HepG2 (cell line): Measurements from ENCODE around the gene RING1. TPM values are rescaled to one million over a fixed set of nuclear protein-coding genes. Genes with fewer than 3 reads are reported as not detected.

ENCODE experiments used
- IRX3 ChIP-seq: sonication (generic); formaldehyde crosslinking; IDR thresholded peaks from 2 replicates; pipeline ENCODE4 v1.8.1; 2023; ENCODE audit warnings: mild to moderate bottlenecking, low read depth, missing genetic modification reagents, borderline replicate concordance
- MED8 ChIP-seq: sonication (generic); formaldehyde crosslinking; IDR thresholded peaks from 2 replicates; pipeline ENCODE4 v1.8.1; 2023; ENCODE audit warnings: mild to moderate bottlenecking, missing genetic modification reagents; ENCODE audit not compliant: insufficient replicate concordance
- MYPOP ChIP-seq: sonication (generic); formaldehyde crosslinking; IDR thresholded peaks from 2 replicates; pipeline ENCODE4 v1.8.1; 2023; ENCODE audit warnings: mild to moderate bottlenecking, moderate library complexity, missing genetic modification reagents
- NFYC ChIP-seq: IDR thresholded peaks from 2 replicates; pipeline ENCODE4 v1.6.1; 2016; ENCODE audit warnings: missing genetic modification reagents, missing compliant biosample characterization
- PAXIP1 ChIP-seq: sonication (generic); formaldehyde crosslinking; conservative IDR thresholded peaks from 2 replicates; pipeline ENCODE4 v1.4.0; 2020; ENCODE audit warnings: mild to moderate bottlenecking, missing genetic modification reagents, moderate library complexity
- PRDM15 ChIP-seq: sonication (generic); formaldehyde crosslinking; IDR thresholded peaks from 2 replicates; pipeline ENCODE4 v1.4.0; 2020; ENCODE audit warnings: missing genetic modification reagents
- RBM22 ChIP-seq: fragments of 200-400 bp; formaldehyde crosslinking; optimal IDR thresholded peaks from 2 replicates; pipeline ENCODE3; 2017; ENCODE audit warnings: mild to moderate bottlenecking, low read length, moderate library complexity
- REL ChIP-seq: sonication (generic); formaldehyde crosslinking; conservative IDR thresholded peaks from 2 replicates; pipeline ENCODE4 v1.8.0; 2022; ENCODE audit warnings: mild to moderate bottlenecking, missing genetic modification reagents, moderate library complexity
- SMAD3 ChIP-seq: sonication (generic); formaldehyde crosslinking; IDR thresholded peaks from 2 replicates; pipeline ENCODE4 v1.4.0; 2020; ENCODE audit warnings: missing genetic modification reagents
- STAG1 ChIP-seq: sonication (generic); formaldehyde crosslinking; IDR thresholded peaks from 2 replicates; pipeline ENCODE4 v1.4.0; 2020; ENCODE audit warnings: missing genetic modification reagents
- TCF7 ChIP-seq: sonication (generic); IDR thresholded peaks from 2 replicates; pipeline ENCODE4 v1.6.1; 2016; ENCODE audit warnings: antibody characterized with exemption, low read depth
- ZBTB20 ChIP-seq: sonication (generic); formaldehyde crosslinking; IDR thresholded peaks from 2 replicates; pipeline ENCODE4 v1.8.1; 2023; ENCODE audit warnings: missing genetic modification reagents, low read depth, mild to moderate bottlenecking, borderline replicate concordance
- ZNF235 ChIP-seq: sonication (generic); formaldehyde crosslinking; IDR thresholded peaks from 2 replicates; pipeline ENCODE4 v1.8.1; 2023; ENCODE audit warnings: mild to moderate bottlenecking, missing genetic modification reagents, borderline replicate concordance
- ZNF460 ChIP-seq: sonication (generic); formaldehyde crosslinking; IDR thresholded peaks from 2 replicates; pipeline ENCODE4 v1.5.1; 2020; ENCODE audit warnings: missing genetic modification reagents, mild to moderate bottlenecking, borderline replicate concordance
- ZNF710 ChIP-seq: sonication (generic); formaldehyde crosslinking; IDR thresholded peaks from 2 replicates; pipeline ENCODE4 v1.5.0; 2020; ENCODE audit warnings: mild to moderate bottlenecking, missing genetic modification reagents, borderline replicate concordance
- polyA plus RNA-seq, 8 experiments: library from polyadenylated mRNA; depleted of rRNA in 3 of 8; stranded (reverse) in 7 of 8; unstranded in 1 of 8; fragments of >200 nt; fragmentation: Illumina TruSeq in 4 of 8; extraction: Trizol in 4 of 8; gene quantifications; 2 replicates each; pipeline versions ENCODE4 v1.2.1 to v1.2.3, GENCODE V29; 2011 to 2016; ENCODE audit warnings: low read depth in 4 of 8, missing spikeins in 1 of 8, mixed read lengths in 1 of 8; ENCODE audit not compliant: insufficient read depth in 1 of 8
- total RNA-seq, 5 experiments: library from RNA; depleted of rRNA; stranded (reverse); fragments of >200 nt; fragmentation: Illumina TruSeq; extraction: Trizol; gene quantifications; 2 replicates each; pipeline ENCODE4 v1.2.3, GENCODE V29; 2016; ENCODE audit warnings: low read depth in 1 of 5

The RING1 gene
- total and polyA plus RNA-seq, 2 of the 13 experiments (the other 11 are each of a cell fraction or from before 2014, with no cell fraction given) = 23.9 to 33.6 TPM

- TF ChIP-seq ZNF460 (peak; percentile 45; the same call in 1 of the 2 replicates), ZNF710 (CRISPR knock-in tag) (no peak), ZBTB20 (CRISPR knock-in tag) (no peak), PAXIP1 (no peak), PRDM15 (peak; percentile 6; the same call in 1 of the 2 replicates), ZNF235 (0 out of 2 replicates have a peak, but pooled peaks have one; percentile 21), NFYC (CRISPR knock-in tag) (peak; percentile 8; the same call in 1 of the 2 replicates), RBM22 (peak; percentile 14), SMAD3 (CRISPR knock-in tag) (no peak), MED8 (CRISPR knock-in tag) (peak; percentile 5), MYPOP (CRISPR knock-in tag) (0 out of 2 replicates have a peak, but pooled peaks have one; percentile 35), TCF7 (no peak), REL (no peak), STAG1 (CRISPR knock-in tag) (no peak), IRX3 (0 out of 2 replicates have a peak, but pooled peaks have one; percentile 53)
Observed at GRCh38 chr6:33207552-33208090, 679 bp upstream of the RING1 start (continued).
